Naive thymus-derived CD4-positive, alpha-beta T cell (primary cell): ENCODE measurements around the gene TNRC6A. TPM values are rescaled to one million over a fixed set of nuclear protein-coding genes. Genes with fewer than 3 reads are reported as not detected.
"Not testable (repeated sequence)": the region's sequence is repeated elsewhere in the genome, so short reads cannot be mapped to it uniquely, and the experiment has no call there.

ENCODE experiments used
- ATAC-seq: fragments of 150-1000 bp; cut with Tn5 transposase; 2 replicates; pipeline ENCODE4 v1.10.0; 2021; ENCODE audit warnings: mild to moderate bottlenecking, moderate library complexity
- CTCF ChIA-PET: fragments of 350-600 bp; sonication (Branson Sonifier 250); formaldehyde crosslinking; loops from one replicate; lab custom pipeline; 2021; ENCODE audit warnings: antibody characterized with exemption; lab: Charles Lee
- POLR2A ChIA-PET: fragments of 350-600 bp; sonication (Branson Sonifier 250); formaldehyde crosslinking; loops from one replicate; lab custom pipeline; 2021; ENCODE audit warnings: antibody characterized with exemption, inconsistent platforms; lab: Charles Lee
- DNase-seq, 9 donors: peaks; one replicate each; pipeline versions ENCODE4 v3.0.0 to v3.0.0-alpha.2; 2020 to 2022; ENCODE audit warnings: mixed read lengths in 1 of 9
- H3K27ac ChIP-seq: one replicate; pipeline ENCODE4 v1.7.0; 2013; ENCODE audit warnings: mild to moderate bottlenecking, low read depth, low read length, moderate library complexity
- H3K27me3 ChIP-seq, 2 donors: one replicate each; pipeline ENCODE4 v1.7.0; 2013; ENCODE audit warnings: low read length in 2 of 2, mild to moderate bottlenecking in 2 of 2, moderate library complexity in 2 of 2; ENCODE audit not compliant: control insufficient read depth in 2 of 2, insufficient read depth in 2 of 2
- H3K36me3 ChIP-seq, 3 experiments: 1 replicate in 2 of 3; 2 replicates in 1 of 3; pipeline ENCODE4 v1.7.0; 2013; ENCODE audit warnings: low read length in 3 of 3, mild to moderate bottlenecking in 3 of 3, moderate library complexity in 1 of 3; ENCODE audit not compliant: insufficient read depth in 3 of 3, control insufficient read depth in 2 of 3
- H3K4me1 ChIP-seq, 2 donors: one replicate each; pipeline ENCODE4 v1.7.0; 2013; ENCODE audit warnings: low read length in 2 of 2, mild to moderate bottlenecking in 2 of 2, moderate library complexity in 1 of 2; ENCODE audit not compliant: control insufficient read depth in 2 of 2, insufficient read depth in 2 of 2
- H3K4me3 ChIP-seq: 2 replicates; pipeline ENCODE4 v1.7.0; 2013; ENCODE audit warnings: mild to moderate bottlenecking, low read length
- H3K9me3 ChIP-seq, 3 experiments: 1 replicate in 2 of 3; 2 replicates in 1 of 3; pipeline ENCODE4 v1.7.0; 2013; ENCODE audit warnings: low read length in 3 of 3; ENCODE audit not compliant: control insufficient read depth in 2 of 3
- H3K27ac Mint-ChIP-seq, 9 donors: one replicate each; pipeline ENCODE4 v1.8.0; 2020 to 2022; ENCODE audit warnings: mixed read lengths in 9 of 9, mild to moderate bottlenecking in 8 of 9, moderate library complexity in 5 of 9, inconsistent platforms in 2 of 9
- H3K27me3 Mint-ChIP-seq, 5 donors: one replicate each; pipeline ENCODE4 v1.8.0; 2021 to 2022; ENCODE audit warnings: mixed read lengths in 5 of 5, mild to moderate bottlenecking in 1 of 5
- H3K36me3 Mint-ChIP-seq, 5 donors: one replicate each; pipeline ENCODE4 v1.8.0; 2020 to 2022; ENCODE audit warnings: mixed read lengths in 5 of 5, mild to moderate bottlenecking in 3 of 5, inconsistent platforms in 1 of 5
- H3K4me1 Mint-ChIP-seq, 7 donors: one replicate each; pipeline ENCODE4 v1.8.0; 2020 to 2022; ENCODE audit warnings: mixed read lengths in 7 of 7, mild to moderate bottlenecking in 3 of 7, inconsistent platforms in 1 of 7
- H3K4me3 Mint-ChIP-seq, 10 donors: one replicate each; pipeline ENCODE4 v1.8.0; 2020 to 2022; ENCODE audit warnings: mild to moderate bottlenecking in 10 of 10, mixed read lengths in 10 of 10, moderate library complexity in 6 of 10, inconsistent platforms in 2 of 10
- H3K9me3 Mint-ChIP-seq, 11 donors: one replicate each; pipeline ENCODE4 v1.8.0; 2020 to 2022; ENCODE audit warnings: mixed read lengths in 11 of 11, mild to moderate bottlenecking in 4 of 11, inconsistent platforms in 1 of 11, moderate library complexity in 1 of 11
- intact Hi-C, 2 donors: fragments of 100-400 bp; cut with micrococcal nuclease; formaldehyde crosslinking; loops; one replicate each; pipeline ENCODE4 v1.15.1; 2023
- polyA plus RNA-seq, 2 donors: library from polyadenylated mRNA; unstranded; fragments of 300-500 nt; fragmentation: Illumina TruSeq; gene quantifications; one replicate each; pipeline ENCODE4 v1.2.3, GENCODE V29; 2021
- total RNA-seq, 6 experiments: library from RNA in 5 of 6; stranded (reverse) in 5 of 6; gene quantifications; 1 replicate in 5 of 6; 2 replicates in 1 of 6; pipeline ENCODE4 v1.2.3 and lab custom pipeline; 2021 to 2026

TNRC6A gene
- total and polyA plus RNA-seq, 7 experiments from 2014 or later, result 13.4 to 110 (median 75.2) TPM

GRCh38 chr16:24844101-24845030 is 114.9 kb downstream of the TNRC6A start:
- Mint-ChIP-seq H3K9me3 (no peaks in the 10 kb centered on the region), H3K27ac (no peak overlapping the region), H3K27me3 (no peaks in the 10 kb centered on the region), H3K36me3 (peaks cover 0 to 17% (median 0%) of the 10 kb centered on the region in 5 donors), H3K4me1 (no peaks in the 10 kb centered on the region), H3K4me3 (no peak overlapping the region)
- H3K27ac ChIP-seq, result no peak overlapping the region
- ChIA-PET CTCF (no interaction called here), POLR2A (no interaction called here)
- intact Hi-C loops, result no loop called here
- no peak overlapping the region for H3K4me3 ChIP-seq
- H3K36me3 ChIP-seq, result no peaks in the 10 kb centered on the region
- no peaks in the 10 kb centered on the region for H3K27me3 ChIP-seq
- ATAC-seq, result no peak
- no peak for DNase-seq
- H3K4me1 ChIP-seq, result no peaks in the 10 kb centered on the region
- no peaks in the 10 kb centered on the region for H3K9me3 ChIP-seq

- POLR2A ChIA-PET, H3K4me1 Mint-ChIP-seq, CTCF ChIA-PET, H3K27ac Mint-ChIP-seq, DNase-seq, H3K9me3 ChIP-seq, intact Hi-C loops, H3K27ac ChIP-seq, H3K9me3 Mint-ChIP-seq, H3K4me1 ChIP-seq, H3K27me3 Mint-ChIP-seq, H3K4me3 Mint-ChIP-seq, H3K4me3 ChIP-seq, H3K36me3 ChIP-seq, H3K27me3 ChIP-seq, ATAC-seq: not testable (repeated sequence)
- peaks cover 0 to 17% (median 0%) of the 10 kb centered on the region in 5 donors for H3K36me3 Mint-ChIP-seq
Measured at GRCh38 chr16:24845031-24845365, 115.5 kb downstream of the TNRC6A start.

- H3K27ac Mint-ChIP-seq, result no peak within 1 kb of the TSS
- Histone ChIP-seq H3K27ac (no peak within 1 kb of the TSS), H3K27me3 (no peaks in the 10 kb centered on the region), H3K4me1 (no peaks in the 10 kb centered on the region), H3K36me3 (no peaks in the 10 kb centered on the region), H3K9me3 (no peaks in the 10 kb centered on the region), H3K4me3 (no peak within 1 kb of the TSS)
- H3K27me3 Mint-ChIP-seq, result no peaks in the 10 kb centered on the region
- intact Hi-C loops, result no loop called here
- DNase-seq (no peak), ATAC-seq (no peak)
- H3K4me3 Mint-ChIP-seq, result no peak within 1 kb of the TSS
- no peaks in the 10 kb centered on the region for H3K9me3 Mint-ChIP-seq
- peaks cover 0 to 7% (median 0%) of the 10 kb centered on the region in 7 donors for H3K4me1 Mint-ChIP-seq
- CTCF ChIA-PET, result no interaction called here
- peaks cover 0 to 17% (median 0%) of the 10 kb centered on the region in 5 donors for H3K36me3 Mint-ChIP-seq
- POLR2A ChIA-PET, result no interaction called here
Measured at GRCh38 chr16:24845726-24846547, 116.5 kb downstream of the TNRC6A start, which contains the start of gene SLC5A11. SLC5A11 (plus strand) TSS chr16:24845963; CDS start chr16:24858644, 12,681 bp downstream.

- no peaks in the 10 kb centered on the region for H3K27me3 ChIP-seq
- ChIA-PET CTCF (no interaction called here), POLR2A (no interaction called here)
- Mint-ChIP-seq H3K27me3 (no peaks in the 10 kb centered on the region), H3K4me3 (no peak overlapping the region), H3K4me1 (peaks cover 0 to 10% (median 0%) of the 10 kb centered on the region in 7 donors), H3K9me3 (no peaks in the 10 kb centered on the region), H3K36me3 (peaks cover 0 to 13% (median 0%) of the 10 kb centered on the region in 5 donors), H3K27ac (no peak overlapping the region)
- ATAC-seq, result no peak
- H3K4me1 ChIP-seq, result no peaks in the 10 kb centered on the region
- H3K4me3 ChIP-seq, result no peak overlapping the region
- H3K27ac ChIP-seq, result no peak overlapping the region
- DNase-seq, result no peak
- intact Hi-C loops, result no loop called here
- H3K9me3 ChIP-seq, result no peaks in the 10 kb centered on the region
- no peaks in the 10 kb centered on the region for H3K36me3 ChIP-seq
Measured at GRCh38 chr16:24846548-24847357, 117.3 kb downstream of the TNRC6A start.

- DNase-seq, result no peak
- Mint-ChIP-seq H3K36me3 (peaks cover 0 to 13% (median 0%) of the 10 kb centered on the region in 5 donors), H3K27me3 (no peaks in the 10 kb centered on the region), H3K4me3 (no peak overlapping the region), H3K27ac (no peak overlapping the region), H3K4me1 (peaks cover 0 to 11% (median 0%) of the 10 kb centered on the region in 7 donors), H3K9me3 (no peaks in the 10 kb centered on the region)
- ChIA-PET POLR2A (no interaction called here), CTCF (no interaction called here)
- Histone ChIP-seq H3K27me3 (no peaks in the 10 kb centered on the region), H3K27ac (no peak overlapping the region), H3K4me1 (no peaks in the 10 kb centered on the region), H3K4me3 (no peak overlapping the region), H3K9me3 (no peaks in the 10 kb centered on the region), H3K36me3 (no peaks in the 10 kb centered on the region)
- intact Hi-C loops, result no loop called here
- ATAC-seq, result no peak
Measured at GRCh38 chr16:24847358-24847664, 117.9 kb downstream of the TNRC6A start.

GRCh38 chr16:24848065-24848464 is 118.6 kb downstream of the TNRC6A start:
- ChIA-PET POLR2A (no interaction called here), CTCF (no interaction called here)
- Mint-ChIP-seq H3K4me3 (no peak overlapping the region), H3K4me1 (peaks cover 0 to 11% (median 0%) of the 10 kb centered on the region in 7 donors), H3K36me3 (peaks cover 0 to 10% (median 0%) of the 10 kb centered on the region in 5 donors), H3K9me3 (no peaks in the 10 kb centered on the region), H3K27me3 (no peaks in the 10 kb centered on the region), H3K27ac (no peak overlapping the region)
- no peak for ATAC-seq
- intact Hi-C loops, result no loop called here
- Histone ChIP-seq H3K27me3 (no peaks in the 10 kb centered on the region), H3K4me3 (no peak overlapping the region), H3K4me1 (no peaks in the 10 kb centered on the region), H3K9me3 (no peaks in the 10 kb centered on the region), H3K36me3 (no peaks in the 10 kb centered on the region), H3K27ac (no peak overlapping the region)
- no peak for DNase-seq
